ENCODE measurements around the gene PTH2R. TPM values are rescaled to one million over a fixed set of nuclear protein-coding genes. Genes with fewer than 3 reads are reported as not detected.

Gene PTH2R
- total RNA-seq, 1 experiment from 2014 or later = 0.12 TPM

GRCh38 chr2:208502288-208502687 lies 95.7 kb downstream of the PTH2R start:
- ChIA-PET CTCF (no interaction called here), RAD21 (ENCODE audit: low non-redundant PET in 1 of 2, low total read pairs in 2 of 2, uncharacterized antibody in 2 of 2, unreplicated experiment in 2 of 2) (no interaction called here), POLR2A (no interaction called here)
- intact Hi-C loops (cut with micrococcal nuclease) = no loop called here
- BruUV-seq (replicated peaks) = no TSS peak
- no peaks in the 10 kb centered on the region for H4K20me1 ChIP-seq (ENCODE audit: insufficient read depth)
- no peak for ATAC-seq
- H3K9ac ChIP-seq (ENCODE audit: low read length) = no peak overlapping the region
- H3K79me2 ChIP-seq (ENCODE audit: insufficient read depth, low read length) = no peaks in the 10 kb centered on the region
- no peaks in the 10 kb centered on the region for H3K9me2 ChIP-seq (ENCODE audit: insufficient read depth)
- H3K4me3 ChIP-seq (replicated peaks in 1 of 2; ENCODE audit: low read depth in 1 of 2, low read length in 2 of 2) = no peak overlapping the region
- H3K9me3 ChIP-seq (ENCODE audit: control insufficient read depth in 1 of 2, insufficient read depth in 1 of 2, low read depth in 1 of 2, low read length in 2 of 2) = no peaks in the 10 kb centered on the region
- no peak overlapping the region for H2AFZ ChIP-seq (ENCODE audit: low read depth, low read length, poor library complexity, severe bottlenecking)
- DNase-seq (ENCODE audit: low read depth, low spot score) = no peak
- no peaks in the 10 kb centered on the region for H3K27me3 ChIP-seq (ENCODE audit: insufficient read depth, low read length)
- TF ChIP-seq, protein P1, sequence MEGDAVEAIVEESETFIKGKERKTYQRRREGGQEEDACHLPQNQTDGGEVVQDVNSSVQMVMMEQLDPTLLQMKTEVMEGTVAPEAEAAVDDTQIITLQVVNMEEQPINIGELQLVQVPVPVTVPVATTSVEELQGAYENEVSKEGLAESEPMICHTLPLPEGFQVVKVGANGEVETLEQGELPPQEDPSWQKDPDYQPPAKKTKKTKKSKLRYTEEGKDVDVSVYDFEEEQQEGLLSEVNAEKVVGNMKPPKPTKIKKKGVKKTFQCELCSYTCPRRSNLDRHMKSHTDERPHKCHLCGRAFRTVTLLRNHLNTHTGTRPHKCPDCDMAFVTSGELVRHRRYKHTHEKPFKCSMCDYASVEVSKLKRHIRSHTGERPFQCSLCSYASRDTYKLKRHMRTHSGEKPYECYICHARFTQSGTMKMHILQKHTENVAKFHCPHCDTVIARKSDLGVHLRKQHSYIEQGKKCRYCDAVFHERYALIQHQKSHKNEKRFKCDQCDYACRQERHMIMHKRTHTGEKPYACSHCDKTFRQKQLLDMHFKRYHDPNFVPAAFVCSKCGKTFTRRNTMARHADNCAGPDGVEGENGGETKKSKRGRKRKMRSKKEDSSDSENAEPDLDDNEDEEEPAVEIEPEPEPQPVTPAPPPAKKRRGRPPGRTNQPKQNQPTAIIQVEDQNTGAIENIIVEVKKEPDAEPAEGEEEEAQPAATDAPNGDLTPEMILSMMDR (IDR thresholded peaks at IDR 0.05 in 2 of 3, conservative IDR thresholded peaks at IDR 0.05 in 1 of 3; ENCODE audit: borderline replicate concordance in 1 of 3, insufficient read depth in 1 of 3, low read depth in 2 of 3, low read length in 2 of 3) = no peak
- TF ChIP-seq SP1 (IDR thresholded peaks at IDR 0.05; ENCODE audit: low read depth) (no peak), ZNF274 (IDR thresholded peaks at IDR 0.05; ENCODE audit: low read depth, low read length) (no peak), EZH2 (IDR thresholded peaks at IDR 0.05) (no peak), EGR1 (IDR thresholded peaks at IDR 0.05; ENCODE audit: low read depth) (no peak), CEBPB (IDR thresholded peaks at IDR 0.05; ENCODE audit: low read depth) (no peak), ZFX (IDR thresholded peaks at IDR 0.05) (no peak), SRF (IDR thresholded peaks at IDR 0.05; ENCODE audit: low read depth) (no peak), EZH2phosphoT487 (IDR thresholded peaks at IDR 0.05; ENCODE audit: borderline replicate concordance) (no peak), ZBTB33 (IDR thresholded peaks at IDR 0.05; ENCODE audit: extremely low read depth, insufficient replicate concordance, low read length) (no peak), ATF3 (IDR thresholded peaks at IDR 0.05) (no peak), CBX3 (IDR thresholded peaks at IDR 0.05; ENCODE audit: low read depth) (no peak), JUND (IDR thresholded peaks at IDR 0.05) (no peak), POLR2AphosphoS5 (IDR thresholded peaks at IDR 0.05; ENCODE audit: low read depth, low read length) (no peak), TCF7L2 (IDR thresholded peaks at IDR 0.05; ENCODE audit: borderline replicate concordance, extremely low read depth, insufficient read depth, insufficient read length) (no peak), FOSL1 (IDR thresholded peaks at IDR 0.05; ENCODE audit: low read depth) (no peak), YY1 (IDR thresholded peaks at IDR 0.05; ENCODE audit: extremely low read depth, insufficient replicate concordance, low read depth, low read length) (no peak)
- TF ChIP-seq, protein P2, sequence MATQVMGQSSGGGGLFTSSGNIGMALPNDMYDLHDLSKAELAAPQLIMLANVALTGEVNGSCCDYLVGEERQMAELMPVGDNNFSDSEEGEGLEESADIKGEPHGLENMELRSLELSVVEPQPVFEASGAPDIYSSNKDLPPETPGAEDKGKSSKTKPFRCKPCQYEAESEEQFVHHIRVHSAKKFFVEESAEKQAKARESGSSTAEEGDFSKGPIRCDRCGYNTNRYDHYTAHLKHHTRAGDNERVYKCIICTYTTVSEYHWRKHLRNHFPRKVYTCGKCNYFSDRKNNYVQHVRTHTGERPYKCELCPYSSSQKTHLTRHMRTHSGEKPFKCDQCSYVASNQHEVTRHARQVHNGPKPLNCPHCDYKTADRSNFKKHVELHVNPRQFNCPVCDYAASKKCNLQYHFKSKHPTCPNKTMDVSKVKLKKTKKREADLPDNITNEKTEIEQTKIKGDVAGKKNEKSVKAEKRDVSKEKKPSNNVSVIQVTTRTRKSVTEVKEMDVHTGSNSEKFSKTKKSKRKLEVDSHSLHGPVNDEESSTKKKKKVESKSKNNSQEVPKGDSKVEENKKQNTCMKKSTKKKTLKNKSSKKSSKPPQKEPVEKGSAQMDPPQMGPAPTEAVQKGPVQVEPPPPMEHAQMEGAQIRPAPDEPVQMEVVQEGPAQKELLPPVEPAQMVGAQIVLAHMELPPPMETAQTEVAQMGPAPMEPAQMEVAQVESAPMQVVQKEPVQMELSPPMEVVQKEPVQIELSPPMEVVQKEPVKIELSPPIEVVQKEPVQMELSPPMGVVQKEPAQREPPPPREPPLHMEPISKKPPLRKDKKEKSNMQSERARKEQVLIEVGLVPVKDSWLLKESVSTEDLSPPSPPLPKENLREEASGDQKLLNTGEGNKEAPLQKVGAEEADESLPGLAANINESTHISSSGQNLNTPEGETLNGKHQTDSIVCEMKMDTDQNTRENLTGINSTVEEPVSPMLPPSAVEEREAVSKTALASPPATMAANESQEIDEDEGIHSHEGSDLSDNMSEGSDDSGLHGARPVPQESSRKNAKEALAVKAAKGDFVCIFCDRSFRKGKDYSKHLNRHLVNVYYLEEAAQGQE (IDR thresholded peaks at IDR 0.05; ENCODE audit: low read depth) = no peak
- TF ChIP-seq, protein P3, sequence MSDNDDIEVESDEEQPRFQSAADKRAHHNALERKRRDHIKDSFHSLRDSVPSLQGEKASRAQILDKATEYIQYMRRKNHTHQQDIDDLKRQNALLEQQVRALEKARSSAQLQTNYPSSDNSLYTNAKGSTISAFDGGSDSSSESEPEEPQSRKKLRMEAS (IDR thresholded peaks at IDR 0.05) = no peak
- no peaks in the 10 kb centered on the region for H3K4me1 ChIP-seq (ENCODE audit: control insufficient read depth in 1 of 2, insufficient read depth in 2 of 2, low read length in 2 of 2)
- H3K27ac ChIP-seq (ENCODE audit: low read depth, low read length) = no peak overlapping the region
- H3K4me2 ChIP-seq (ENCODE audit: low read length) = no peak overlapping the region
- H3K36me3 ChIP-seq (ENCODE audit: control insufficient read depth in 1 of 2, insufficient read depth in 2 of 2, low read length in 2 of 2) = no peaks in the 10 kb centered on the region

All from HCT116 (cell line).